Rectal smooth muscle tissue (tissue), 1 donor: ENCODE measurements around the gene EPSTI1.

Source experiments
- H3K27ac ChIP-seq: one replicate; pipeline ENCODE4 v1.7.0; 2013; ENCODE audit warnings: low read depth, low read length, inconsistent platforms
- H3K27me3 ChIP-seq: one replicate; pipeline ENCODE4 v1.7.0; 2013; ENCODE audit warnings: low read length; ENCODE audit not compliant: control insufficient read depth, insufficient read depth
- H3K36me3 ChIP-seq: one replicate; pipeline ENCODE4 v1.7.0; 2013; ENCODE audit warnings: low read length; ENCODE audit not compliant: control insufficient read depth, insufficient read depth
- H3K4me1 ChIP-seq: one replicate; pipeline ENCODE4 v1.7.0; 2013; ENCODE audit warnings: low read length; ENCODE audit not compliant: control insufficient read depth, insufficient read depth
- H3K4me3 ChIP-seq: one replicate; pipeline ENCODE4 v1.7.0; 2013; ENCODE audit warnings: low read length
- H3K9ac ChIP-seq: one replicate; pipeline ENCODE4 v1.7.0; 2013; ENCODE audit warnings: low read length

EPSTI1 gene

DNA sequence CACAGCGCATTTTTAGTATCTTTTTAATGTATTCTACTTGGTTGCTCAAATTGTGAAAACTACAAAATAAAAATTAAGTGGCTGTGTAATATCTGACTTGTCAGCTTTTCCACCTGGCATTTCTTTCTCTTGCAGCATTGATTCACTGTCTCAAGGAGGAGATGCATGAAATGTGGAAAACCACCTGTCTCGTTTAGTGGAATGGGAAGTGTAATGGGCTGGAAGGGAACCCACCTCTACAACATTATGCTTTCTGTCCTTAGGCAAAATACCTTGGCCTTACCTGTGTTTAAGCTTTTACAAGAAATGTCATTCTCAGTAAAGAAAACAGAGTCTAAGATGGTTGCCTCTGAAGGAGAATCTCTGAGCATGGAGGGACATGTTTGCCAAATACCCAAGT lies 142.8 kb downstream of the EPSTI1 start:
- Histone ChIP-seq H3K27me3 (no peaks in the 10 kb centered on the region), H3K4me3 (no peak overlapping the region), H3K9ac (no peak overlapping the region), H3K36me3 (no peaks in the 10 kb centered on the region), H3K4me1 (no peaks in the 10 kb centered on the region), H3K27ac (no peak overlapping the region)

DNA sequence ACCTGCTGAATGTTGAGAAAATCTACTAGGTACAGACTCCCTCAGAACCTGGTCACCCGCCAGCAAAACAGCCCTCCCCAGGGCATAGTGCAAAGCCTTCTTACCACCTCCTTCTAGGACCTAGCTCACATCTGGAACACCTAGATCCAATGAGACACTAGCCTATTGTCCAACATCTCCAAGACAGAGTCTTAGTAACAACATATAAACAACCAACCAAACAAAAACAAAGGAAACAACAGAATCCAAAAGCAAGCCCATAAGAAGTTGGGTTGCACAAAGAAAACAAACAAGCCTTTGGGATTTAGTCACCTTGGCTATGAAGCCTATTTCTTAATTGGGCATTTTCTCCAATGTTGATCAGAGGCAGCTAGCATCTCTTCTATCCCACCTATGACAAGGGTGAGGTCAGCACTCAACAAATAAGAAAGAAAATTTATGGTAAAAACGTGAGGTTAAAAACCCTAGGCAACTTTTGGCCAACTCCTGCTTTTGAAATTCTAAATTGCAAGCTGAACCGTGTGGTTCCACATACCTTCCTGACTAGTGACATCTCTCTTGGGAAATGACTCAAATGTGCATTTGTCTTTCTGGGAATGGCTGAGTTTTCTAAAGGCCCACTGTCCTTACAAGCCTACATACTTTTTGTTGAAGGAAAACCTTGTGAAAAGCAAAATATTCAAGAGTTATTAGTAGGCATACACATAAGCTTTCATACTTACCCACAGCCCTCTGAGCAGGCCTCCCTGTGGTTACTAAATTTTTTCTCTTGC lies 144.0 kb downstream of the EPSTI1 start:
- H3K36me3 ChIP-seq, result no peaks in the 10 kb centered on the region

GRCh38 chr13:42836930-42837690 lies 154.9 kb downstream of the EPSTI1 start:
- Histone ChIP-seq H3K27ac (no peak overlapping the region), H3K4me3 (no peak overlapping the region), H3K27me3 (no peaks in the 10 kb centered on the region), H3K9ac (no peak overlapping the region), H3K4me1 (no peaks in the 10 kb centered on the region), H3K36me3 (no peaks in the 10 kb centered on the region)

More for the DNA sequence above, 144.0 kb downstream of the EPSTI1 start:
- Histone ChIP-seq H3K9ac (no peak overlapping the region), H3K27ac (no peak overlapping the region), H3K4me3 (no peak overlapping the region), H3K4me1 (no peaks in the 10 kb centered on the region), H3K27me3 (no peaks in the 10 kb centered on the region)
